GM10266 (cell line): Measurements from ENCODE around the gene MYPOP.

Experiments used
- DNase-seq: peaks from one replicate; pipeline ENCODE4 v3.0.0; 2012; ENCODE audit errors: extremely low spot score
- TF ChIP-seq, protein P1 (sequence below): IDR thresholded peaks from 2 replicates; pipeline ENCODE4 v1.5.1; 2012; ENCODE audit warnings: mild to moderate bottlenecking, low read depth; ENCODE audit not compliant: control insufficient read depth, insufficient read depth; ENCODE audit errors: missing control alignments

MYPOP gene

DNA sequence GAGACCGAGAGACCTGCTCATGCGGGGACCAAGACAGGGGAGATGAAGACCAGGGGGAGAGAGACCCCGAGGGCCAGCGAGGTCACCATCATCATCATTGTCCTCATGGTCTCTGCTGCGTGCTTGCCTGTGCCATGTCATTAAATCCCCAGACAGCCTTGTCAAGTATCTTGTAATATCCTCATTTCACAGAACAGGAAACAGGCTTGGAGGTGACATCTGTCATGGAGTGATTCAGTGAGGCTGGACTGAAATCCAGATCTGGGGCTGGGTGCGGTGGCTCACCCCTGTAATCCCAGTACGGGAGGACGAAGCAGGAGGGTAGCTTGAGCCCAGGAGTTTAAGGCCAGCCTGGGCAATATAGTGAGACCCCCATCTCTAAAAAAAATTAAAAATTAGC is 18.0 kb upstream of the MYPOP start:
- DNase-seq = no peak
- TF ChIP-seq, protein P1, sequence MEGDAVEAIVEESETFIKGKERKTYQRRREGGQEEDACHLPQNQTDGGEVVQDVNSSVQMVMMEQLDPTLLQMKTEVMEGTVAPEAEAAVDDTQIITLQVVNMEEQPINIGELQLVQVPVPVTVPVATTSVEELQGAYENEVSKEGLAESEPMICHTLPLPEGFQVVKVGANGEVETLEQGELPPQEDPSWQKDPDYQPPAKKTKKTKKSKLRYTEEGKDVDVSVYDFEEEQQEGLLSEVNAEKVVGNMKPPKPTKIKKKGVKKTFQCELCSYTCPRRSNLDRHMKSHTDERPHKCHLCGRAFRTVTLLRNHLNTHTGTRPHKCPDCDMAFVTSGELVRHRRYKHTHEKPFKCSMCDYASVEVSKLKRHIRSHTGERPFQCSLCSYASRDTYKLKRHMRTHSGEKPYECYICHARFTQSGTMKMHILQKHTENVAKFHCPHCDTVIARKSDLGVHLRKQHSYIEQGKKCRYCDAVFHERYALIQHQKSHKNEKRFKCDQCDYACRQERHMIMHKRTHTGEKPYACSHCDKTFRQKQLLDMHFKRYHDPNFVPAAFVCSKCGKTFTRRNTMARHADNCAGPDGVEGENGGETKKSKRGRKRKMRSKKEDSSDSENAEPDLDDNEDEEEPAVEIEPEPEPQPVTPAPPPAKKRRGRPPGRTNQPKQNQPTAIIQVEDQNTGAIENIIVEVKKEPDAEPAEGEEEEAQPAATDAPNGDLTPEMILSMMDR = no peak

DNA sequence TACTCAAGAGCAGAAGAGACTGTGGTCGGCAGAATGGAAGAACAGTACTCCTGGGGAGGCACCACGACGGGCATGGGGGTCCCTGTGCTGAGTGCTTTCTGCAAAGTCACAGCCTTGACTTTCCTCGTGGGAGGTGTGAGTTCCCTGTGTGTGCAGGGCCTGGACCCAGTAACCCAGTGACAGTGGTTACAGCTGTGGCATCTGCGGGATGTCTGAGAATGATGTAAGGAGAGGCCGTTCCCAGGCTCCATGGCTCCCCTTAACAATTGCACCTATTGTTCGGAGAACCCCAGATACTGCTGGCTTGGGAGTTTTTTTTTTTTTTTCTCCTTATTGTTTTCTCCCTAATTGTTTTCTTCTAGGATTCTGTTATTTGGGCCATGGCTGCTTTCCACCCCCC is 17.3 kb upstream of the MYPOP start:
- DNase-seq = no peak
- TF ChIP-seq, protein P1 = no peak

DNA sequence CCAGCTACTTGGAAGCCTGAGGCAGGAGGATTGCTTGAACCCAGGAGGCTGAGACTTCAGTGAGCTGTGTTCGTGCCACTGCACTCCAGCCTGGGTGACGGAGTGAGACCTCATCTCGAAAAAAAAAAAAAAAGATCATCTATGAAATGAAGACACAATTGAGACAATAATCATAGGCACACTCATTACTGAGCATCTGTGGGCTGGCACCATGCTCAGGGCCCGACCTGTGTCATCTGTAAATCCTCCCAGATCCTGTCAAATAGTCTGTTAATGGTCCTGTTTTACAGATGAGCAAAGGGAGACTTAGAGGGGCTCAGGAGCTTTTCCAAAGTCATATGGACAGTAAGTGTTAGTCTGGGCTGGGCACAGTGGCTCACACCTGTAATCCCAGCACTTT is 16.3 kb upstream of the MYPOP start:
- TF ChIP-seq, protein P1 = no peak
- DNase-seq = no peak

DNA sequence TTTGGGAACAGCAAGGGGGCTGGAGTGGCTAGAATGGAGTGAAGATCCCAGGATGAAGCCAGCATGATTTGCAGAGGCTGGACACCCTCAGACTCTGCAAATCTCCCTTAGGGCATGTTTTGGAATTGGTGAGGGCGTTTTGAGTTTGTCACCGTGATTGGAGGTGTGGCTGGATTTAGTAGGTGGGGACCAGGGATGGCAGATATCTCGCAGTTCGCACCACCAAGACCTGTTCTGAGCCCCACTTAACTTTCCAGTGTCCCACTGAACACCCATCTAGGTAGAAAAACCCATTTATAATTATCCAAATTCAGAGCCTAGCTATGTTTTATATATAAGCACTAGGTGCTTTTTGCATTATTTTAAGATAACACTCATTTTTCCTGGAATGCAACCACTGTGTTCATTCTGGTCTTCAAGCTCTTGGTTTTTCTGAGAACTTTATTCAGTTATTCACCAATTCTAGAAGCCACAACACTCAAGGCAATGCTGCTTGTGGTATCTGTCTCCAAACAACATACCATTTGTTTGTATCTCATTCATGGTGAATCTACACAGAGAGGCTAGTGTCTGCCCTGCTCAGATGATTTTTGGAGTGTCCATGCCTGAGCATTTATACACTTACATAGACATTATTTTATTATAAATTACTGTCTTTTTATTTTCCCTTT is 15.1 kb upstream of the MYPOP start:
- TF ChIP-seq, protein P1 = no peak
- no peak for DNase-seq

DNA sequence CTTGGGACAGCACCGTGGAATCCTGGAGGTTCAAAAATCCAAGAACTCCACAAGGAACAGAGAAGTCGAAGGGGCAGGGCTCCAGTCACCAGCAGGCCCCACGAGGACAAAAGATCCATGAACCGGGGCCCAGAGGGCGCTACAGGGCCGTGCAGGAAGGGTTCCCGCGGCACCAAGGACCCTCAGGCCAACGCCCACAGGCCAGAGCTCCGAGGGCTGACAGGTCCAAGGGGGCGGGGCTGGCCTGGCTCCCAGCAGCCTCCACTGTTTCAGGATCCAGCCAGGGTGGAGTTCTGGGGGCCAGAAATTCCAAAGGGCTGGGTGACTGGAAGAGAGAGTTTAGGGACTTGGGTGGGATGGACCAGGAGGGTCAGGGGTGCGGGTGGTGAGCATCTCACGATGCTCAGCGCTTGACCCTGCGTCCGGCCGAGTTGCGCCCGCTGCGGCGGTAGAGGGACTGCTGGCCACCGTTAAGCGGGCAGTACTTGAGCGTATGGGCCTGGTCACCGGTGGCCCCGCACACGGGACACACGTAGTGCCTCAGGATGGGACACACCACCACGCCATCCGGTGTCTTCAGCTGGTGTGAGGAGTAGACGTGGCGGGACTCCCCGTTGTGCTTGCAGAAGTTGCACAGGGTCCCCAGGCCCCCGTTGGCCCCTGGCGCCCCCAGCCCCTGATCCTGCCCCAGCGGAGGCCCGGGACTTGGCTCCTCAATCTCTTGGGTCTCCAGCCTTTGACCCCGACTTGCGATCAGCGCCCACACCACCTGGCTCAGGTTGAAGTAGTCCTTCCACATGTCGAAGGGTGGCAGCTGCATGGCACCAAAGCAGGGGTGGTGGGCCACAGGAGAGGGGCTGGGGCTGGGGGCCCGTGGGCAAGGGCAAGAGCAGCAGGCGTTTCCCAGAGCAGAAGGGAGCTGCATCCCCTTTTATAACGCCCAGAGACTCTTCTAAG is 11.7 kb upstream of the MYPOP start, which contains the start of gene NANOS2:
Gene NANOS2 (minus strand): TSS at position 905 of the 957 bp plus-strand sequence. CDS start 85 bp downstream, at position 820.
- DNase-seq = no peak
- TF ChIP-seq, protein P1 = peak; percentile 22

DNA sequence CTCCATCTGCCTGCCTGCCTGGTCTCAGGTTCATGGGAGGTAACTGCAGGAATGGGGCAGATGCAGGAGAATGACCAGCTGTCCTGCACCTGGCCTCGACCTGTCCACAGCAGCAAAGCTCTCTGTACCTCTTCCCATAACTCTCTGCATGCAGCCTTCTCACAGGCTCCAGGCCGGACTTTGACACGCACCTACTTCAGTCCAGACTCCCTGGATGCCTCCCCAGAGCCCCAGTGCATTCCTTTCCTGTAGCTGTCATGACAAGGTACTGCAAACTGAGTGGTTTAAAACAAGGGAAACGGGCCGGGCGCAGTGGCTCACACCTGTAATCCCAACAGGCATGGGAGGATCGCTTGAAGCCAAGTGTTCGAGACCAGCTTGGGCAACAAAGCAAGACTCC is 8.9 kb upstream of the MYPOP start:
- TF ChIP-seq, protein P1 = no peak
- DNase-seq = no peak
